Measurements from ENCODE around the gene ILKAP. TPM values are rescaled to one million over a fixed set of nuclear protein-coding genes. Genes with fewer than 3 reads are reported as not detected.

Gene ILKAP
- total RNA-seq, 3 donors from 2014 or later: 33.2 to 55.7 (median 39.9) TPM

DNA sequence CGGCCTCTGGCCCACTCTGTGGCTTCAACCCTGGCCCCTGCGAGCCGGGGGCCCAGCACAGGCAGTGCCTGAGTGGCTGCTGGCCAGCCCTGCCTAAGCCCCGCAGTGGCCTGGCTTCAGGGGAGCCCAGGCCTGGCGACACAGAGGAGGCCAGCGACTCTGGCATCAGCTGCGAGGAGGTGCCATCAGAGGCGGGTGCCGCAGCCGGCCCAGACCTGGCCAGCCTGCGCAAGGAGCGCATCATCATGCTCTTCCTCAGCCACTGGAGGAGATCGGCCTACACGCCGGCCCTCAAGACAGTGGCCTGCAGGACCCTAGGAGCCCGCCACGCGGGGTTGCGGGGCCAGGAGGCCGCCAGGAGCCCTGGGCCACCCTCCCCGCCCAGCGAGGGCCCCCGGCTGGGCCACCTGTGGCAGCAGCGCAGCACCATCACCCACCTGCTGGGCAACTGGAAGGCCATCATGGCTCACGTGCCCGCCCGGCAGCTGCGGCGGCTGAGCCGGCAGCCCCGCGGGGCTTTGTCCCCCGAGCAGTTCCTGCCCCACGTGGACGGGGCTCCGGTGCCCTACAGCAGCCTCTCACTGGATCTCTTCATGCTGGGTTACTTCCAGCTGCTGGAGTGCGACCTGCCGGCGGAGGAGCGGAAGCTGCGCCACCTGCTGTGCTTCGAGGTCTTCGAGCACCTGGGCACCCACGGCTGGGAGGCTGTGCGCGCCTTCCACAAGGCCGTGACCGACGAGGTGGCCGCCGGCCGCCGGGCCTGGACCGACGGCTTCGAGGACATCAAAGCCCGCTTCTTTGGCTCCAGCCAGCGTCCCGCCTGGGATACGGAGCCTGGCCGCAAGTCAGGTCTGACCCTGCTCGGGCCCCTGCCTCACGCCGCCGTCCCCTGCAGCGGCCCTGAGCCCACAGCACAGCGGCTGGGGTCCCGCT, 72.5 kb downstream of the ILKAP start:
- H3K9me3 ChIP-seq: no peaks in the 10 kb centered on the region
- H3K4me3 ChIP-seq: no peak overlapping the region
- no peaks in the 10 kb centered on the region for H3K36me3 ChIP-seq (ENCODE audit: low read depth)
- TF ChIP-seq, protein P1, sequence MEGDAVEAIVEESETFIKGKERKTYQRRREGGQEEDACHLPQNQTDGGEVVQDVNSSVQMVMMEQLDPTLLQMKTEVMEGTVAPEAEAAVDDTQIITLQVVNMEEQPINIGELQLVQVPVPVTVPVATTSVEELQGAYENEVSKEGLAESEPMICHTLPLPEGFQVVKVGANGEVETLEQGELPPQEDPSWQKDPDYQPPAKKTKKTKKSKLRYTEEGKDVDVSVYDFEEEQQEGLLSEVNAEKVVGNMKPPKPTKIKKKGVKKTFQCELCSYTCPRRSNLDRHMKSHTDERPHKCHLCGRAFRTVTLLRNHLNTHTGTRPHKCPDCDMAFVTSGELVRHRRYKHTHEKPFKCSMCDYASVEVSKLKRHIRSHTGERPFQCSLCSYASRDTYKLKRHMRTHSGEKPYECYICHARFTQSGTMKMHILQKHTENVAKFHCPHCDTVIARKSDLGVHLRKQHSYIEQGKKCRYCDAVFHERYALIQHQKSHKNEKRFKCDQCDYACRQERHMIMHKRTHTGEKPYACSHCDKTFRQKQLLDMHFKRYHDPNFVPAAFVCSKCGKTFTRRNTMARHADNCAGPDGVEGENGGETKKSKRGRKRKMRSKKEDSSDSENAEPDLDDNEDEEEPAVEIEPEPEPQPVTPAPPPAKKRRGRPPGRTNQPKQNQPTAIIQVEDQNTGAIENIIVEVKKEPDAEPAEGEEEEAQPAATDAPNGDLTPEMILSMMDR (IDR thresholded peaks at IDR 0.05): no peak
- intact Hi-C loops (cut with DNase I, micrococcal nuclease): no loop called here
- no peaks in the 10 kb centered on the region for H3K4me1 ChIP-seq (ENCODE audit: low read depth)
- ATAC-seq (no peak), DNase-seq (peak in 2 of 3 donors; percentile 15 to 43)

DNA sequence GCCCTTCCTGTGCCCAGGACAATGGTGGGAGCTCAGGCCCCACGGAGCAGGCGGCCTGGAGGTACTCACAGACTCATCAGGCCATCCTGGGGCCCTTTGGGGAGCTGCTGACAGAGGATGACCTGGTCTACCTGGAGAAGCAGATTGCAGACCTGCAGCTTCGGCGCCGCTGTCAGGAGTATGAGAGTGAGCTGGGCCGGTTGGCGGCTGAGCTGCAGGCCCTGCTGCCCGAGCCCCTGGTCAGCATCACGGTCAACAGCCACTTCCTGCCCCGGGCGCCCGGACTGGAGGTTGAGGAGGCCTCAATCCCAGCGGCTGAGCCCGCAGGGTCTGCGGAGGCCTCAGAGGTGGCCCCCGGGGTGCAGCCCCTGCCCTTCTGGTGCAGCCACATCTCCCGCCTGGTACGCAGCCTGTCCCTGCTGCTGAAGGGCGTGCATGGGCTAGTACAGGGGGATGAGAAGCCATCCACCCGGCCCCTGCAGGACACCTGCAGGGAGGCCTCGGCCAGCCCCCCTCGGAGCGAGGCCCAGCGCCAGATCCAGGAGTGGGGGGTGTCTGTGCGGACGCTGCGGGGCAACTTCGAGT, 73.3 kb downstream of the ILKAP start:
- H3K4me3 ChIP-seq: no peak overlapping the region
- TF ChIP-seq, protein P1 (IDR thresholded peaks at IDR 0.05): no peak
- no peaks in the 10 kb centered on the region for H3K4me1 ChIP-seq (ENCODE audit: low read depth)
- intact Hi-C loops (cut with DNase I, micrococcal nuclease): no loop called here
- ATAC-seq (no peak), DNase-seq (peak in 2 of 3 donors; percentile 15 to 32)
- H3K9me3 ChIP-seq: no peaks in the 10 kb centered on the region
- H3K36me3 ChIP-seq (ENCODE audit: low read depth): no peaks in the 10 kb centered on the region

DNA sequence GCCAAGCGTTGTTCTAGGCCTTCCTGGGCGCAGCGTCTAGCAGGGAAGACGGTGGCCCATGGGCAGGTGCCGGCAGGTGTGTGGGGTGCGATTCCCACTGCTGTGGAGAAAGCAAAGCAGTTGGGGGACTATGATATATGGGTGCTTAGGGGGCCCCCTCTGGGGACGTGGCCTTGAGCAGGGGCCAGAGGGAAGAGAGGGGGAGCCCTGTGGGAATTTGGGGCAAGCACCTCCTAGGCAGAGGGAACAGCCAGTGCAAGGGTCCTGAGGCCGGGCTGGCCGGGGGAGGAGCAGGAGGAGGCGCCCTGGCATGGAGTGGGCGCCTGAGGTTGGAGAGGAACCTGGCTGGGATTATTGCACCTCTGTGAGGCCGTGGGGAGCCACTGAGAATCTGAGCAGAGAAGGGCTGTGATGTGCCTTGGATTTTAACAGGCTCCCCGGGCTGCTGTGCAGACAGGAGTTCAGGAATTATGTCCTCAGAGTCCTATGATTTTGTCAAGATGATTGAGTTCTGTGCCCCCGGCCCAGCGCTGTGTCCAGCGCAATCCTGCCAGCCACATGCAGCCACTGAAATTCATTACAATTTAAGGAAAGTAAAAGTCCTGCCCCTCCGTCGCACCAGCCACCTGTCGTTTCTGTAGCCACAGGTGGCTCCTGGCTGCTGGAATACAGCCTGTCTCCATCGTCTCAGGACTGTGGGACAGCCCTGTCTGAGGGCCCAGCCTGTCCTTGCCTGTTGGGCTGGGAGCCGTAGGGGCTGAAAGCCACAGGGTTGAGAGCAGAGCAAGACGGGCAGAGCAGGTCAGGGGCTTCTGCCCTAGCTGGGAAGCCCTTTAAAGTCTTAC, 74.1 kb downstream of the ILKAP start:
- intact Hi-C loops (cut with DNase I, micrococcal nuclease): no loop called here
- peak in 1 of 3 donors; percentile 15 for DNase-seq

DNA sequence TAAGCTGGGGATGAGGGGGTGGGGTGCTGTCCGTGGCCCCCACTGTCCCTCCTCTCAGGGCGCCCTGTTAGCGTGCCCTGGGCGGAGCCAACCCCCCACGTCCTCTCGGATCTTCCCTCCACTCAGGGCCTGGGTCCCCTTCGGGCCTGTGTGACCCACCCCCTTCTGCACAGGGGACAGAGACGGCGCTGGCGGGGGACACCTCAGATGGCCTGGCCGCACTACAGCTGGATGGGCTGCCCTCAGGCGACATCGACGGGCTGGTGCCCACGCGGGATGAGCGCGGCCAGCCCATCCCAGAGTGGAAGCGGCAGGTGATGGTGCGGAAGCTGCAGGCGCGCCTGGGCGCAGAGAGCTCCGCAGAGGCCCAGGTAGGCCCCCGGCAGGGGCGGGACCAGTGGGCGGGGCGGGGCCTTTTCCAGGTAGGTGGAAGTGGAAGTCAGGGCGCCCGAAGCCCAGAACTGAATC, 74.9 kb downstream of the ILKAP start:
- no peak overlapping the region for H3K4me3 ChIP-seq
- ATAC-seq (no peak), DNase-seq (peak in 2 of 3 donors; percentile 24 to 44)
- H3K4me1 ChIP-seq (ENCODE audit: low read depth): no peaks in the 10 kb centered on the region
- TF ChIP-seq, protein P1 (IDR thresholded peaks at IDR 0.05): no peak
- H3K36me3 ChIP-seq (ENCODE audit: low read depth): no peaks in the 10 kb centered on the region
- intact Hi-C loops (cut with DNase I, micrococcal nuclease): no loop called here
- H3K9me3 ChIP-seq: no peaks in the 10 kb centered on the region

More for the DNA sequence above, 74.1 kb downstream of the ILKAP start:
- H3K4me1 ChIP-seq (ENCODE audit: low read depth): no peaks in the 10 kb centered on the region
- TF ChIP-seq, protein P1 (IDR thresholded peaks at IDR 0.05): no peak
- no peaks in the 10 kb centered on the region for H3K36me3 ChIP-seq (ENCODE audit: low read depth)
- no peaks in the 10 kb centered on the region for H3K9me3 ChIP-seq
- H3K4me3 ChIP-seq: no peak overlapping the region
- ATAC-seq: no peak

DNA sequence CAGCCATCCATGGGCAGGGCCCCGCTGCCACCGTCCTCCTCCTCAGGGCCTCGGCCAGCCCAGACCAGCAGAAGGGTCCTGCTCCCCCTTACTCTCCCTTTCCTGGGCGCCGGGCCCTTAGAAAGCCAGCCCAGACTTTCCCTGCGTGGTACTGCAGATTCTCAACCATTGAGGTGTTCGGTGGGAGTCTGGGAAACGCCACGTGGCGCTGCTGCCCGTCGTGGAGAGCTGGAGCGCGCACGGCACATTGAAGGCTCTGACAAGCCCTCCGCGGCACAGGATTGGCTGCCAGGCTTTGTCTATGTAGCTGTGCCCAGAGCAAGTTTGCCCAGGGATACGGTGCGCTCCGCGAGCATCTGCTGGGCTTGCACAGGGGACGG, 75.4 kb downstream of the ILKAP start:
- DNase-seq (no peak), ATAC-seq (no peak)
- H3K36me3 ChIP-seq (ENCODE audit: low read depth): no peaks in the 10 kb centered on the region
- no peaks in the 10 kb centered on the region for H3K9me3 ChIP-seq
- no peak overlapping the region for H3K4me3 ChIP-seq
- H3K4me1 ChIP-seq (ENCODE audit: low read depth): no peaks in the 10 kb centered on the region
- TF ChIP-seq, protein P1 (IDR thresholded peaks at IDR 0.05): no peak
- intact Hi-C loops (cut with DNase I, micrococcal nuclease): no loop called here
